ENCODE measurements around the gene PLAAT3.
A peak's percentile ranks its signal among the peaks of the same experiment; 100 is the strongest.
"Not testable (repeated sequence)": the region's sequence is repeated elsewhere in the genome, so short reads cannot be mapped to it uniquely, and the experiment has no call there.

Gene PLAAT3

GRCh38 chr11:63535734-63536133 lies 78.5 kb downstream of the PLAAT3 start:
- no peak for DNase-seq

- DNase-seq: no peak
Measured at GRCh38 chr11:63534895-63535461, 79.3 kb downstream of the PLAAT3 start.

DNA sequence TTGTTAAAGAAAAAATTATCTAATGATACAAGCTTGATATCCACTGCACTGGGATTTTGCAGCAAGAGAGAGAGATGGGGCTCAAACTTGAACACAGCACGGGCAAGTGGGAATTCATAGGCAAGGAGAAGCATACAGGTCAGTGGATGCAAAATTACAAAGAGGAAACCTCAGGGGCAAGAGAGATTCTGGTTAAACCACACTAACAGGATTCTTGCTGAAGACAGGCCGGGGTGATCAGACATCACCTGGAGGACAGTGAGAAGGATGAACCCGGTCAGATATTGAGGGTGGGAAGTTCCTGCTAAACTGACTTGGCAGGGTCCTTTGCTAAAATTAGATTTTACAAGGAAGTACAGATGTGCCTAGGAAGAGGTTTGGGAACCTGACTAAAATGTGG lies 80.2 kb downstream of the PLAAT3 start:
- no peak for DNase-seq

GRCh38 chr11:63532799-63533475 lies 81.3 kb downstream of the PLAAT3 start:
- no peak for DNase-seq

DNA sequence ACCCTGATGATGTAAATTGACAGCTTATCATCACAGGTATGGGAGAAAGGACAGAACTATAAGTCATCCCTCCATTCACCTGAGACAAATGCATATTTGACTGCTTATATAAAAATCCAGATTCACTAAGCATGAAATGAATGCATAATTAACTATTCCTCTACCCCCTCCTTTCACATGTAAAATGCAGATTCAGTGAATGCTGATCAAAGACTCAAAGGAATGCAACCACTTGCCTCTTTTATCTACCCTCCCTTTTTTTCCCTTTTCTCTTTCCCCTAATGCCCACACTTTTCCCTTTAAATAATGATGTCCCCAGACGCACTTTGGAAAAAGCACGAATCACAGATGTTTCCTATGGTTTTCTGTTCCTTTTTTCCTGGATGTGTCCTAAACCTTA lies 82.1 kb downstream of the PLAAT3 start:
- no peak for DNase-seq

- peak; percentile 29 for DNase-seq
Measured at GRCh38 chr11:63531074-63531792, 83.0 kb downstream of the PLAAT3 start.

- DNase-seq: no peak
Measured at GRCh38 chr11:63530021-63530420, 84.2 kb downstream of the PLAAT3 start.

- DNase-seq: not testable (repeated sequence)
Measured at GRCh38 chr11:63529373-63529772, 84.9 kb downstream of the PLAAT3 start.

DNA sequence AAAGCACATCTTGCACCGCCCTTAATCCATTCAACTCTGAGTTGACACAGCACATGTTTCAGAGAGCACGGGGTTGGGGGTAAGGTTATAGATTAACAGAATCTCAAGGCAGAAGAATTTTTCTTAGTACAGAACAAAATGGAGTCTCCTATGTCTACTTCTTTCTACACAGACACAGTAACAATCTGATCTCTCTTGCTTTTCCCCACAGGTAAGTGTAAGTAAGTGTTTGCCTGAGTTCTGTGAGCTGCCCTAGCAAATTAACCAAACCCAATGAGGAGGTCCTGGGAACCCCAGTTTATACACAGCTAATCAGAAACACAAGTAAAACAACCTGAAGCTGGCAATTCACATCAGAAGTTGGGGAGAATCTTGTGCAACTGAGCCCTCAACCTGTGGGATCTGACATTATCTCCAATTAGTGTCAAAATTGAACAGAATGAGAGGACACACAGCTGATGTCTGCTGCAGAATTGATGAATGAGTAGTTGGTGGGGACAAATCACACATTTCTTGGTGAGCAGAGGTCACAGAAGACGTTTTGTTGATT lies 85.4 kb downstream of the PLAAT3 start:
- DNase-seq: not testable (repeated sequence)

DNA sequence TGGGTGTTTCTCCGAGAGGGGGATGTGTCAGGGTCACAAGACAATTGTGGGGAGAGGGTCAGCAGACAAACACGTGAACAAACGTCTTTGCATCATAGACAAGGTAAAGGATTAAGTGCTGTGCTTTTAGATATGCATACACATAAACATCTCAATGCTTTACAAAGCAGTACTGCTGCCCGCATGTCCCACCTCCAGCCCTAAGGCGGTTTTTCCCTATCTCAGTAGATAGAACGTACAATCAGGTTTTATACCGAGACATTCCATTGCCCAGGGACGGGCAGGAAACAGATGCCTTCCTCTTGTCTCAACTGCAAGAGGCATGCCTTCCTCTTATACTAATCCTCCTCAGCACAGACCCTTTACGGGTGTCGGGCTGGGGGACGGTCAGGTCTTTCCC lies 86.1 kb downstream of the PLAAT3 start:
- DNase-seq: not testable (repeated sequence)

- no peak for DNase-seq
Measured at GRCh38 chr11:63527667-63528066, 86.6 kb downstream of the PLAAT3 start.
